Body of pancreas (tissue), 4 donors: ENCODE data around the gene EMSY. TPM values are rescaled to one million over a fixed set of nuclear protein-coding genes. Genes with fewer than 3 reads are reported as not detected.

Source experiments
- ATAC-seq: fragments of 150-250 bp; one replicate; pipeline ENCODE4 v1.9.1; 2016
- DNase-seq, 4 donors: peaks; one replicate each; pipeline ENCODE4 v3.0.0-alpha.2; 2019
- H3K27ac ChIP-seq, 4 donors: fragments of 200-600 bp; sonication (generic); 1 replicate in 3 of 4; 2 replicates in 1 of 4; pipeline versions ENCODE4 v1.5.1 to v1.6.1; 2016 to 2019; ENCODE audit warnings: mild to moderate bottlenecking in 1 of 4, mixed read lengths in 1 of 4, moderate library complexity in 1 of 4
- H3K27me3 ChIP-seq, 2 donors: fragments of 200-600 bp; sonication (generic); one replicate each; pipeline ENCODE4 v1.6.0; 2016; ENCODE audit warnings: mild to moderate bottlenecking in 1 of 2
- H3K36me3 ChIP-seq, 2 donors: fragments of 200-600 bp; sonication (generic); replicated peaks in 1 of 2; 2 replicates each; pipeline ENCODE4 v1.5.1; 2016; ENCODE audit warnings: low read depth in 2 of 2; ENCODE audit not compliant: insufficient read depth in 1 of 2
- H3K4me1 ChIP-seq: fragments of 200-600 bp; sonication (generic); one replicate; pipeline ENCODE4 v1.6.0; 2016
- H3K4me3 ChIP-seq, 2 donors: fragments of 200-600 bp; sonication (generic); 1 replicate in 1 of 2; 2 replicates in 1 of 2; pipeline ENCODE4 v1.5.1; 2016 to 2019
- H3K9me3 ChIP-seq, 3 donors: fragments of 200-600 bp; sonication (generic); 1 replicate in 2 of 3; 2 replicates in 1 of 3; pipeline ENCODE4 v1.5.1; 2016
- POLR2A ChIP-seq, 3 donors: fragments of 450-650 bp; IDR thresholded peaks; one replicate each; pipeline ENCODE4 v1.6.1; 2016; ENCODE audit warnings: antibody characterized with exemption in 3 of 3, mild to moderate bottlenecking in 2 of 3
- WGBS, 2 donors: methylation state at CpG; one replicate each; pipeline ENCODE4 v1.1.5; 2017; 5-methylcytosine and 5-hydroxymethylcytosine counted together
- intact Hi-C: fragments of 100-400 bp; cut with DNase I; formaldehyde crosslinking; loops from one replicate; pipeline ENCODE4 v1.15.1; 2023
- total RNA-seq, 2 donors: library from RNA; depleted of rRNA; stranded (reverse); fragments of >200 nt; gene quantifications; one replicate each; pipeline ENCODE4 v1.1.0, GENCODE V29; 2016
- TF ChIP-seq, protein P1 (sequence below), 7 experiments: fragments of 450-650 bp in 4 of 7; fragments of 200-600 bp in 3 of 7; sonication (generic) in 3 of 7; IDR thresholded peaks; one replicate each; pipeline ENCODE4 v1.5.1; 2016 to 2019; ENCODE audit warnings: antibody characterized with exemption in 7 of 7

The EMSY gene
- total RNA-seq, 2 donors from 2014 or later, result 13.5 to 30.3 TPM

GRCh38 chr11:76512851-76513653 is 68.2 kb downstream of the EMSY start:
- intact Hi-C loops, result loop anchor here (10.0 kb wide), 1 partner anchor 308 kb away; the partner anchor contains the start of gene WNT11
- 41 to 56% methylated on average over 1 of the region's 1 CpG for WGBS, 2 donors

GRCh38 chr11:76513654-76514034 is 68.8 kb downstream of the EMSY start:
- Histone ChIP-seq H3K27ac (no peak overlapping the region), H3K27me3 (no peaks in the 10 kb centered on the region), H3K4me1 (peaks cover 28% of the 10 kb centered on the region), H3K4me3 (no peak overlapping the region), H3K36me3 (no peaks in the 10 kb centered on the region), H3K9me3 (no peaks in the 10 kb centered on the region)
- ATAC-seq (no peak), DNase-seq (no peak)
- 77 to 85% methylated on average over 3 of the region's 3 CpGs for WGBS, 2 donors
- TF ChIP-seq, protein P1, sequence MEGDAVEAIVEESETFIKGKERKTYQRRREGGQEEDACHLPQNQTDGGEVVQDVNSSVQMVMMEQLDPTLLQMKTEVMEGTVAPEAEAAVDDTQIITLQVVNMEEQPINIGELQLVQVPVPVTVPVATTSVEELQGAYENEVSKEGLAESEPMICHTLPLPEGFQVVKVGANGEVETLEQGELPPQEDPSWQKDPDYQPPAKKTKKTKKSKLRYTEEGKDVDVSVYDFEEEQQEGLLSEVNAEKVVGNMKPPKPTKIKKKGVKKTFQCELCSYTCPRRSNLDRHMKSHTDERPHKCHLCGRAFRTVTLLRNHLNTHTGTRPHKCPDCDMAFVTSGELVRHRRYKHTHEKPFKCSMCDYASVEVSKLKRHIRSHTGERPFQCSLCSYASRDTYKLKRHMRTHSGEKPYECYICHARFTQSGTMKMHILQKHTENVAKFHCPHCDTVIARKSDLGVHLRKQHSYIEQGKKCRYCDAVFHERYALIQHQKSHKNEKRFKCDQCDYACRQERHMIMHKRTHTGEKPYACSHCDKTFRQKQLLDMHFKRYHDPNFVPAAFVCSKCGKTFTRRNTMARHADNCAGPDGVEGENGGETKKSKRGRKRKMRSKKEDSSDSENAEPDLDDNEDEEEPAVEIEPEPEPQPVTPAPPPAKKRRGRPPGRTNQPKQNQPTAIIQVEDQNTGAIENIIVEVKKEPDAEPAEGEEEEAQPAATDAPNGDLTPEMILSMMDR (IDR thresholded peaks at IDR 0.05), result no peak
- no peak for TF ChIP-seq POLR2A (IDR thresholded peaks at IDR 0.05)
- intact Hi-C loops, result loop anchor here (10.0 kb wide), 1 partner anchor 309 kb away; the partner anchor contains the start of gene WNT11

More at GRCh38 chr11:76512851-76513653, 68.2 kb downstream of the EMSY start:
- Histone ChIP-seq H3K4me3 (no peak overlapping the region), H3K27ac (no peak overlapping the region), H3K9me3 (no peaks in the 10 kb centered on the region), H3K36me3 (no peaks in the 10 kb centered on the region), H3K27me3 (no peaks in the 10 kb centered on the region), H3K4me1 (peaks cover 28% of the 10 kb centered on the region)
- no peak for ATAC-seq
- TF ChIP-seq, protein P1 (IDR thresholded peaks at IDR 0.05), result peak in 6 of 7 experiments; percentile 28 to 55 (median 54)
- TF ChIP-seq POLR2A (IDR thresholded peaks at IDR 0.05), result no peak
- DNase-seq, result no peak

DNA sequence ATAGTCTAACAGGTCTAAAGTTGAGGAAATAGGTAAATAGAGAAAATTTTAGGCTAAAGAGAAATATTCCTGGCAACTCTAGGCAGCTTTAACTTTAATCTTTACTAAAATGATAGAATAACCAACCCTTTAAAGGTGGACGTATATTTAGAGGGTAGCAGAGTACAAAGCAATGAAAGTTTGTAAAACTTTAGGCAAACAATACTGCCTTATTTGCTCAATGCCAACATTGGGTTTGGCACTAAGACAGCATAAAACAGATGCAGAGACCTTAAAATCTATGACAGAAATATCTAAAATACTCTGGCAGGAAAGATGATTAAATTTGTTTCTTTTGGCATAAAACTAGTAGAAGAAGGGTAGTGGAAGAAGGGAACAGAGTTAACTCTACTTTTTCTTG is 70.7 kb downstream of the EMSY start:
- TF ChIP-seq, protein P1 (IDR thresholded peaks at IDR 0.05), result no peak
- no peak for TF ChIP-seq POLR2A (IDR thresholded peaks at IDR 0.05)
- WGBS, 2 donors, result 30 to 38% methylated on average over 1 of the region's 1 CpG
- no peak overlapping the region for H3K27ac ChIP-seq
- no peak for DNase-seq
- no peaks in the 10 kb centered on the region for H3K9me3 ChIP-seq
- H3K27me3 ChIP-seq, result no peaks in the 10 kb centered on the region
- intact Hi-C loops, result loop anchor here (10.0 kb wide), 1 partner anchor 311 kb away; the partner anchor contains the start of gene WNT11
- H3K4me1 ChIP-seq, result peaks cover 19% of the 10 kb centered on the region
- ATAC-seq, result no peak
- no peak overlapping the region for H3K4me3 ChIP-seq
- no peaks in the 10 kb centered on the region for H3K36me3 ChIP-seq

- no peaks in the 10 kb centered on the region for H3K9me3 ChIP-seq
- ATAC-seq (no peak), DNase-seq (no peak)
- H3K36me3 ChIP-seq, result no peaks in the 10 kb centered on the region
- intact Hi-C loops, result no loop called here
- no peaks in the 10 kb centered on the region for H3K27me3 ChIP-seq
- H3K4me1 ChIP-seq, result peaks cover 34% of the 10 kb centered on the region
- H3K4me3 ChIP-seq, result no peak overlapping the region
- WGBS, 2 donors, result 36 to 47% methylated on average over 5 of the region's 5 CpGs
- no peak for TF ChIP-seq POLR2A (IDR thresholded peaks at IDR 0.05)
- no peak overlapping the region for H3K27ac ChIP-seq
Observed at GRCh38 chr11:76523147-76523546, 78.3 kb downstream of the EMSY start.

DNA sequence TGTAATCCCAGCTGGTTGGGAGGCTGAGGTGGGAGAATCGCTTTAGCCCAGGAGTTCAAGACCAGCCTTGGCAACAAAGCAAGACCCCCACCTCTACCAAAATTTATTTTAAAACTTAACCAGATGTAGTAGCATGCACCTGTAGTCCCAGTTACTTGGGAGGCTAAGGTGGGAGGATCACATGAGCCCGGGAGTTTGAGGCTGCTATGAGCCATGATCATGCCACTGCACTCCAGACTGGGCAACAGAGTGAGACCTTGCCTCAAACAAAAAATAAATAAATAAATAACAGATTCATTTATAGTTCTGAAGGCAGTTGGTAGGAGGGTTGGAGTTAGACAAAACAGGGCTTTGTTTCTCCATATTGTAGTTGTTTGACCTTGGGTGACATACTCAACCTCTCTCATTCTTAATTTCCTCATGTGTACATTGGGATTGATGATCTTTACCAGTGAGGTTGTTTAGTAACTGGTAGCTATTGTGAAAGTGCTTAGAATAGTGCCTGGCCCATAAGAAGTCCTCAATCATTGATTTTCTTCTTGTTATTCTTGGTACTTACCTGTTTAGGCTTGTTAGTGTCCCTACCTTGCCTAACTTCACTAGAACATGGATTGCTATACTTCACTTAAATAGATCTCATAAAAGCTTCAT is 79.1 kb downstream of the EMSY start:
- no peak overlapping the region for H3K4me3 ChIP-seq
- no peaks in the 10 kb centered on the region for H3K9me3 ChIP-seq
- no peak for TF ChIP-seq POLR2A (IDR thresholded peaks at IDR 0.05)
- TF ChIP-seq, protein P1 (IDR thresholded peaks at IDR 0.05), result no peak
- intact Hi-C loops, result no loop called here
- H3K4me1 ChIP-seq, result peaks cover 35% of the 10 kb centered on the region
- H3K36me3 ChIP-seq, result no peaks in the 10 kb centered on the region
- WGBS, 2 donors, result 98 to 100% methylated on average over 2 of the region's 2 CpGs
- ATAC-seq (no peak), DNase-seq (no peak)
- H3K27ac ChIP-seq, result peak overlapping the region in 1 of 4 donors; percentile 64
- H3K27me3 ChIP-seq, result no peaks in the 10 kb centered on the region
